Activated naive CD8-positive, alpha-beta T cell treated with anti-CD3 and anti-CD28 coated beads, Interleukin-2, amount 10 ng/mL, durations not matched to agents 7 days and 5 days (primary cell): ENCODE data around the gene IFI35. TPM values are rescaled to one million over a fixed set of nuclear protein-coding genes. Genes with fewer than 3 reads are reported as not detected.

Experiments used
- ATAC-seq: fragments of 150-1000 bp; cut with Tn5 transposase; one replicate; pipeline ENCODE4 v1.10.0; 2021; ENCODE audit warnings: low read depth, moderate library complexity
- POLR2A ChIA-PET: fragments of 350-600 bp; sonication (Branson Sonifier 250); formaldehyde crosslinking; loops from one replicate; lab custom pipeline; 2021; ENCODE audit warnings: antibody characterized with exemption; lab: Charles Lee
- DNase-seq: peaks from one replicate; pipeline ENCODE4 v3.0.0; 2021
- H3K27ac Mint-ChIP-seq: one replicate; pipeline ENCODE4 v1.8.0; 2022; ENCODE audit warnings: mild to moderate bottlenecking, mixed read lengths
- H3K27me3 Mint-ChIP-seq: one replicate; pipeline ENCODE4 v1.8.0; 2022; ENCODE audit warnings: mild to moderate bottlenecking, moderate library complexity, mixed read lengths
- H3K36me3 Mint-ChIP-seq: one replicate; pipeline ENCODE4 v1.8.0; 2021; ENCODE audit warnings: mild to moderate bottlenecking, mixed read lengths
- H3K4me1 Mint-ChIP-seq: one replicate; pipeline ENCODE4 v1.8.0; 2021; ENCODE audit warnings: mixed read lengths
- H3K4me3 Mint-ChIP-seq: one replicate; pipeline ENCODE4 v1.8.0; 2022; ENCODE audit warnings: mild to moderate bottlenecking, moderate library complexity, mixed read lengths
- H3K9me3 Mint-ChIP-seq: one replicate; pipeline ENCODE4 v1.8.0; 2021; ENCODE audit warnings: mixed read lengths
- total RNA-seq, 2 experiments: library from RNA; stranded (reverse); gene quantifications; one replicate each; pipeline ENCODE4 v1.2.3, GENCODE V29; 2021

IFI35 gene
- total RNA-seq, 2 experiments from 2014 or later: 92.7 to 99.2 TPM

DNA sequence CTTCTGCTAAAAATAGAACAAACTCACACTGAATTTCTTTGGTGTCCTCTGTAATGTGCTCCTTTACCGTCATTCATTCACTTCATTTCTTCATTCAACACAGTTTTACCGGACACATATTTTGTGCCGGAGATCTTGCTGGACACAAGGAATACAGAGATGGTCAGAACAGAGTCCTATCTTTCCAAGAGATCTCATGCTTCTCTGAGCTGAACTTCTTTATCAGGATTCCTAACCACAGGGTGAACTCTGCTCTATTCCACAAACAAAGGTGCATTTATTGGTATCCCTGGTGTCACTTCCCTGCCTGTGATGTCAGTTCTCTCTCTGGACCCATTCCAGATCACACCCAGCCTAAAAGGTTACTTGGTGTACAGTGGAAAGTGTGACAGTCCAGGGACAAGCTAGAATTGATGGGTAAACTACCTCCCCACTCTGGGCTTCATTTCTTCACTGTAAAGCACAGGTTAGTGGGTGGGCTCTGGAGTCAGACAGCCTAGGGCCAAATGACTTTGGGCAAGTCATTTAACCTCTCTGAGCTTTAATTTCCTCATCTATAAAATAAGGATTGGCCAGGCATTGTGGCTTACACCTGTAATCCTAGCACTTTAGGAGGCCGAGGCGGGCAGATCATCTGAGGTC lies 4.2 kb downstream of the IFI35 start:
- H3K27me3 Mint-ChIP-seq: no peaks in the 10 kb centered on the region
- peaks cover 10% of the 10 kb centered on the region for H3K36me3 Mint-ChIP-seq
- DNase-seq (no peak), ATAC-seq (no peak)
- POLR2A ChIA-PET: interaction anchor here (1.0 kb wide), 1 partner anchor 13 kb away, joined by 3 read pairs; the partner anchor contains the start of gene RPL27
- no peaks in the 10 kb centered on the region for H3K9me3 Mint-ChIP-seq
- no peak overlapping the region for H3K4me3 Mint-ChIP-seq
- H3K27ac Mint-ChIP-seq: peak overlapping the region; percentile 50
- peaks cover 31% of the 10 kb centered on the region for H3K4me1 Mint-ChIP-seq

DNA sequence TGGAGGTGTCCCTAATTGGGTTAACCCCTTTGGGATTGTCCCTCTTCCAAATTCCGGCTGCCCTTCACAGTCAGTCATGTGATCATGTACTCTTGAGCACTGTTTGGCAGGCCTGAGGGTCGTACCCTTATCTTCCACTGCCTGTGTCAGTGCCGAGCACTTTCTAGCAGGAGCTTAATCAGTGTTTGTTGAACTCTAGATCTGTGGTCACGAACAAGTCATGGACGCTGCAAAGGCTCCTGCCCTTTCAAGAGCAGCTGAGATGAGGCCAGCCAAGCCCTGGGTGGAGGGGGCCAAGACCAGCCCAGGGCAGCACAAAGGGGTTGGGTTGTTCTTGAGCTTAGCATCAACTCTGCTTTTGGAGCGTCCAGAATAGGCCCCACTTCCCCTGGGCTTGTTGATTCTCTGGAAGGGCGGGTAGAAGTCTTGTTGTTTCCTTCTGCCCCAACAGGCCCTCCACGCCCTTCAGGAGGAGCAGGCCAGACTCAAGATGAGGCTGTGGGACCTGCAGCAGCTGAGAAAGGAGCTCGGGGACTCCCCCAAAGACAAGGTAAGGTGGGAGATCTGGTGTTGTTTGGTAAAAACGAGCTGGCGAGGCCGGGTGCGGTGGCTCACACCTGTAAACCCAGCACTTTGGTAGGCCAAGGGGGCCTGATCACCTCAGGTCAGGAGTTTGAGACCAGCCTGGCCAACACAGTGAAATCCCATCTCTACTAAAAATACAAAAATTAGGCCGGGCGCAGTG lies 5.3 kb downstream of the IFI35 start:
- Mint-ChIP-seq H3K27me3 (no peaks in the 10 kb centered on the region), H3K27ac (peak overlapping the region; percentile 42), H3K4me3 (no peak overlapping the region), H3K9me3 (no peaks in the 10 kb centered on the region), H3K36me3 (peaks cover 9% of the 10 kb centered on the region), H3K4me1 (peaks cover 29% of the 10 kb centered on the region)
- DNase-seq (no peak), ATAC-seq (no peak)
- POLR2A ChIA-PET: interaction anchor here (0.6 kb wide), 1 partner anchor 14 kb away, joined by 3 read pairs; no protein-coding TSS in a partner anchor

DNA sequence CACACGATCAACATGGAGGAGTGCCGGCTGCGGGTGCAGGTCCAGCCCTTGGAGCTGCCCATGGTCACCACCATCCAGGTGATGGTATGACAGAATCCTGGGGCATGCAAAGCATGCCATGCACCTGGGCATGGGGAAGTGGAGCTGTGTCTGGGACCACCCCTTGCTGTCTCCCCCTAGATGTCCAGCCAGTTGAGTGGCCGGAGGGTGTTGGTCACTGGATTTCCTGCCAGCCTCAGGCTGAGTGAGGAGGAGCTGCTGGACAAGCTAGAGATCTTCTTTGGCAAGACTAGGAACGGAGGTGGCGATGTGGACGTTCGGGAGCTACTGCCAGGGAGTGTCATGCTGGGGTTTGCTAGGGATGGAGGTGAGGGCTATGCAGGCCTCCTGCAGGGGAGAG lies 6.7 kb downstream of the IFI35 start:
- peaks cover 30% of the 10 kb centered on the region for H3K4me1 Mint-ChIP-seq
- DNase-seq (no peak), ATAC-seq (no peak)
- no peaks in the 10 kb centered on the region for H3K9me3 Mint-ChIP-seq
- POLR2A ChIA-PET: interaction anchor here (0.6 kb wide), 1 partner anchor 183 kb away, joined by 6 read pairs; no protein-coding TSS in a partner anchor
- peak overlapping the region; percentile 48 for H3K27ac Mint-ChIP-seq
- H3K4me3 Mint-ChIP-seq: no peak overlapping the region
- no peaks in the 10 kb centered on the region for H3K27me3 Mint-ChIP-seq
- peaks cover 9% of the 10 kb centered on the region for H3K36me3 Mint-ChIP-seq

DNA sequence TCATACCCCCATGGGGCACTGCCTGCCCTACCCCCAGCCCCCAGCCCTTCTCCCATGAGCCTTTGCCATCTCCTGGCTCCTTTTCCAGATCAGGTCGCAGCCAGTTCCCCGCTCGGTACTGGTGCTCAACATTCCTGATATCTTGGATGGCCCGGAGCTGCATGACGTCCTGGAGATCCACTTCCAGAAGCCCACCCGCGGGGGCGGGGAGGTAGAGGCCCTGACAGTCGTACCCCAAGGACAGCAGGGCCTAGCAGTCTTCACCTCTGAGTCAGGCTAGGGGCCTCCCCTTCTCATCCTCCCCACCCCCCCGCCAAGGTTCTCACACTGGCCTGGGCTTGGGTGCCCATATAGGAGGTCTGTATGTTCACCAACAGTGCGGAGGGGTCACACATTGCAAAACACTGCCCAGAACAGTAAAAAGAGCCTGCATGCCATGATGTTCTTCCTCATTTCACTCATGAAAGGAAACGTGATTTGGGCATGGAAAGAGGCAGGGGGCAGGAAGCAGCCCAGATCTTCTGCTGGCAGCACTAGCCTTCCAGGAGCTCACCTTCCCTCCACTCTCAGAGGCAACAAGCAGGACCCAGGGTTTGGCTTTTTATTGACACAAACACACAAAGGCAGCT lies 7.5 kb downstream of the IFI35 start:
- Mint-ChIP-seq H3K9me3 (no peaks in the 10 kb centered on the region), H3K36me3 (peaks cover 9% of the 10 kb centered on the region), H3K27ac (no peak overlapping the region), H3K4me1 (peaks cover 30% of the 10 kb centered on the region), H3K27me3 (no peaks in the 10 kb centered on the region), H3K4me3 (no peak overlapping the region)
- DNase-seq (no peak), ATAC-seq (no peak)
- POLR2A ChIA-PET: interaction anchor here (1.3 kb wide), 1 partner anchor 10 kb away, joined by 3 read pairs; no protein-coding TSS in a partner anchor

DNA sequence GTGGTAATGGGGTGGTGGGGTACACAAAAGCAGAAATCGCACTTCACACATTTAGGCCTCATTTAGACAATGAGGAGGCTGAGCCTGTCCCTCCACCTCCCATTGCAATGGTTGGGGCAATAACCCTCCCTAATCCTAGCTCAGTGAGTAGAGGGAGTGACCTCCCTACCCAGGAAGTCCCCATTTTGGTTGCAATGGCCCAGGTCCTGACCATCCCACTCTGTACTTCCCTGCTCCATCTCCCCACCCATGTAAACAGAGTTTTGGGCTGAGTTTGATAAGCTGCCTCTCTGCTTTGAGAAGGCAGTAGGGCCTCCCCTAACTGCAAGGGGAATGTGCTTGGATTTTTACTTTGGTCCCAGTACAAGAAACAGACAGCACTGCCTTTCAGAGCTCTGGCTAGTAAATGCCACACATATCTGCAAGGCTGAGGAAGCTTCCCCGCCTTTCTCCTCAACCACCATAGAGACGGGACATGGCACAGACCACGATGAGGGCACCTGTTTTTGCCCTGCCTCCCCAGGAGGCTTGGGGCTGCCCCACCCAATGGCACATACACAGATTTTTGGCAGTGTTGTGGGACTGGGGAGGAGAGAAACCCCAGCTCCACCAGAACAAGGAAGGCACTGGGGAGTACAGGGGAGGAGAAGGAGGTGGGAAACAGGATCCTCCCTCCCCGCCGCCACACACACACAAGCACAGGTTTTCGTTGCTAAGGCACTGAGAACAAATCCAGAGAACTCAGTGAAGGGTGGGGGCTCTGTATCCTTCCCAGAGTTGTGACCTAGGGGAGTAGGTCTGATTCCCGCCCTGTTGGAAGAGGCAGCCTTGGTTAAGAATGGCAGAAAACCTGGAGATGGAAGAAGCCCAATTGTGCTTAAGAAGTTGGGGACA lies 8.3 kb downstream of the IFI35 start:
- peaks cover 9% of the 10 kb centered on the region for H3K36me3 Mint-ChIP-seq
- POLR2A ChIA-PET: interaction anchor here (0.7 to 1.3 kb wide), 2 partner anchors 8 to 10 kb away, joined by 3 to 4 read pairs; no protein-coding TSS in a partner anchor
- H3K27ac Mint-ChIP-seq: no peak overlapping the region

DNA sequence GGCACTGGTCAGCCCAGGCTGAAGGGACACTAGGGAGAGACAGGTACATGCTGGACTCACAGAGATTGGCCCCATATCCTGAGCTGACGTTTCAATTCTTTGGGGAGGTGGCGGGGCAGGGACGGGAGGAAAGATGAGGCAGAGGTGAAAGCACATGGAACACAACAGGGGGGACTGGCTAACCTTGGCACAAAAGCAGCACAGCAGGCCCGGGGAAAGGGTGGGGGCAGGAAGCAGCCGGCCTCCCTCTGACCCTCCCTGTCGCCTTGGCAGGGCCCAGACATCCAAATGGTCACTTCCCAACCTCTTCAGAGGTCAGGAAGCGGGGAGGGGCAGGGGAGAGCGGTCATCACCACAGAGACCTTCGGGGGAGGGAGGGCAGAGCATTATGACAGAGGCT lies 9.0 kb downstream of the IFI35 start:
- H3K9me3 Mint-ChIP-seq: no peaks in the 10 kb centered on the region
- ATAC-seq: no peak
- peaks cover 9% of the 10 kb centered on the region for H3K36me3 Mint-ChIP-seq
- peaks cover 30% of the 10 kb centered on the region for H3K4me1 Mint-ChIP-seq
- no peak overlapping the region for H3K4me3 Mint-ChIP-seq
- DNase-seq: no peak
- H3K27me3 Mint-ChIP-seq: no peaks in the 10 kb centered on the region
- POLR2A ChIA-PET: interaction anchor here (0.7 to 0.9 kb wide), 2 partner anchors 8 to 300 kb away, joined by 3 to 4 read pairs; no protein-coding TSS in a partner anchor
- no peak overlapping the region for H3K27ac Mint-ChIP-seq

More for the DNA sequence above, 8.3 kb downstream of the IFI35 start:
- Mint-ChIP-seq H3K9me3 (no peaks in the 10 kb centered on the region), H3K4me3 (no peak overlapping the region), H3K27me3 (no peaks in the 10 kb centered on the region), H3K4me1 (peaks cover 34% of the 10 kb centered on the region)
- DNase-seq: no peak
- no peak for ATAC-seq

DNA sequence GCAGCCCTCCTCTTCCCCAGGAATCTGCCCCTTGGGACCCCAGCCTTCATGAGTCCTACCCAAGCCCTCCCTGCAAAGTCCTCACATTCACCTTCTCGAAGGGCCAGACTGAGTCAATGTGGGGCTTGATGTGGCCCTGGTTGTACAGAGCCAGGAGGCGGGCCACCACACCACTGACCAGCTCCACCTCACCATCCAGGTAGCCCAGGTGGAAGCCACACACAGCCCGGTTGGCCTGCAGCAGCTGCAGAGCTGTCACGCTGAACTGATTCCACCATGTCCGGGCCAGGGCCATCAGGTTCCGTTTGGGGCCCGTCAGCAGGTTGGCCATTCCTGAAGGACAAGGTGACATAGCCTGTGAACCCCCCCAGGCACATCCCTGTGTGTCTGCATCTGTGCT lies 9.6 kb downstream of the IFI35 start:
- ATAC-seq: no peak
- POLR2A ChIA-PET: interaction anchor here (0.5 to 0.9 kb wide), 2 partner anchors 94 to 299 kb away, joined by 3 to 4 read pairs; no protein-coding TSS in a partner anchor
- no peaks in the 10 kb centered on the region for H3K27me3 Mint-ChIP-seq
- no peak overlapping the region for H3K27ac Mint-ChIP-seq
- no peak overlapping the region for H3K4me3 Mint-ChIP-seq
- peaks cover 32% of the 10 kb centered on the region for H3K4me1 Mint-ChIP-seq
- DNase-seq: no peak
- no peaks in the 10 kb centered on the region for H3K9me3 Mint-ChIP-seq
- H3K36me3 Mint-ChIP-seq: peaks cover 9% of the 10 kb centered on the region

DNA sequence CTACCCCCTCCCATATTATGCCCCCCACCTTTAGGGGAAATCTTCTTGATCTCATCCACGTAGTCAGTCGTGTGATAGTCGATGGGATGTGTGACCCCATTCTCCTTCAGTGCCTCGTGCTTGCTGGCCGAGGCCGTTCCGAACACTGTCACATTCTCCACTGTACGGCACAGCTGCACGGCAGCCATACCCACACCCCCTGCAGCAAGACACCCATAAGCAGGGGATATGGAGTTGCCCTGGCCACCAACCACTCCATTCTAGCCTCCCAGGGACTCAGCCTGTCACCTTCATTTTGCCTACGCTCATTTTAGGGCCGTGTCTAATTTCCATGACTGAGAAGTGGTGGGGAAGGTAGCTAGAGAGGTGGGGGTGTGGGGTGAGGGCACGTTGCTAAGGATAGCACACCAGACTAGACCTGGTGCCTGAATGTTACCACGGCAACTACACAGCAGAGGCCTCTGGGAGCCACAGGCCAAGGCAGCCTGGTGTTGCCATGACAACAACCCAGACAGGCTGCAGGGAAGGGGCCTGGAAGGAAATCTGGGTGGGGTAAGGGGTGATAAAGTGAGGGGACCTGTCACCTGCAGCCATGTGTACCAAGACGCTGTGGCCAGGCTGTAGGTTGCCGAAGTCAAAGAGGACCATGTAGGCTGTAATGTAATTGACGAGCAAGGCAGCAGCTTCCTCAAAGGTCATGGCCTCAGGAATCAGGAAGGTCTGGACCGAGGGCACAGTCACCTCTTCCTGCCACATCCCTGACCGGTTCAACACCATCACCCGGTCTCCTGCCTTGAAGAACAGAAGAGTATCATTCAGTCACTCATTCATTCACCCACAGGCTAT lies 11.6 kb downstream of the IFI35 start:
- Mint-ChIP-seq H3K36me3 (peaks cover 7% of the 10 kb centered on the region), H3K4me3 (no peak overlapping the region), H3K4me1 (peaks cover 30% of the 10 kb centered on the region), H3K27me3 (no peaks in the 10 kb centered on the region), H3K27ac (no peak overlapping the region), H3K9me3 (no peaks in the 10 kb centered on the region)
- POLR2A ChIA-PET: interaction anchor here (0.7 to 1.7 kb wide), 3 partner anchors 11 to 20 kb away, joined by 3 to 7 read pairs (median 4); partner anchors contain the start of genes IFI35 and RPL27
- peak; percentile 43 for ATAC-seq
- DNase-seq: no peak

DNA sequence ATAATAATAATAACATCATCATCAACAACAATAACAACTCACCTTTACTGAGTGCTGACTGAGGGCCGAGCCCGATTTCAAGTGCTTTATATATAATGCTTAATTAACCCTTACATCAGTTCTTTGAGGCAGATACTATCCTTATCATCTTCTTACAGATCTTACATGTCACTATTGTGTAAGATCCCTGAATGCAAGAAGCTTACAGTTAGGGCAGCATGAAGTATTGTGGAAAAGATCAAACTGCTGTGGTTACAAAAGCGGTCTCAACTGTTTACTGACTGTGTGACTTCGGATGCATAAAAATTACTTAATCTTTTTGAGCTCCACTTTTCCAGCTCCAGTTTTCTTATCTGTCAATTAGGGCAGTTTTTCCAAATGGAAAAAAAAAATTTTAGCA lies 12.3 kb downstream of the IFI35 start:
- no peak for DNase-seq
- H3K36me3 Mint-ChIP-seq: peaks cover 4% of the 10 kb centered on the region
- POLR2A ChIA-PET: interaction anchor here (0.6 to 1.3 kb wide), 2 partner anchors 12 to 21 kb away, joined by 3 to 4 read pairs; partner anchors contain the start of genes IFI35 and RPL27
- H3K4me1 Mint-ChIP-seq: peaks cover 28% of the 10 kb centered on the region
- no peak for ATAC-seq
- H3K9me3 Mint-ChIP-seq: no peaks in the 10 kb centered on the region
- H3K4me3 Mint-ChIP-seq: no peak overlapping the region
- H3K27ac Mint-ChIP-seq: no peak overlapping the region
- H3K27me3 Mint-ChIP-seq: no peaks in the 10 kb centered on the region

DNA sequence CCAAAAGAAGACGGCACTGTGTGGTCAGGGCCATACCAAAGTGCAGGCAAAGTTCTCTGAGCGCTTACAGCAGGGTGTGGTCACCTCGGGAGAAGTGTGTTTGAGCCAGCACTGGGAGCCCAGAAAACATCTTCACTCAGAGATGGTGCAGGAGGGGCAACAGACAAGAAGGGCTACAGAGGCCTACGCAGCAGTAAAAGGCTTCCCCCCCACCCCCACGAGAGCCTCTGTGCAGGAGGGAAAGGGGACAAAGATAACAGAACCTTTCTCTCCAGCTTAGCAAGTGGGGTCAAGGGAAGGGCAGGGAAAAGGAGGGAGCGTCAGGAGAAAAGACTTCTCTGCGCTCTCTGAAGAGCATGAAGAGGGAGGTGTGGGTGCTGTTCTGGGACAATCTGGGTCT lies 12.8 kb downstream of the IFI35 start:
- Mint-ChIP-seq H3K4me1 (peaks cover 30% of the 10 kb centered on the region), H3K36me3 (peaks cover 5% of the 10 kb centered on the region), H3K27ac (no peak overlapping the region), H3K9me3 (no peaks in the 10 kb centered on the region), H3K27me3 (peaks cover 2% of the 10 kb centered on the region), H3K4me3 (no peak overlapping the region)
- ATAC-seq: no peak
- no peak for DNase-seq
- POLR2A ChIA-PET: interaction anchor here (0.6 to 1.3 kb wide), 2 partner anchors 13 to 21 kb away, joined by 3 to 4 read pairs; partner anchors contain the start of genes IFI35 and RPL27

DNA sequence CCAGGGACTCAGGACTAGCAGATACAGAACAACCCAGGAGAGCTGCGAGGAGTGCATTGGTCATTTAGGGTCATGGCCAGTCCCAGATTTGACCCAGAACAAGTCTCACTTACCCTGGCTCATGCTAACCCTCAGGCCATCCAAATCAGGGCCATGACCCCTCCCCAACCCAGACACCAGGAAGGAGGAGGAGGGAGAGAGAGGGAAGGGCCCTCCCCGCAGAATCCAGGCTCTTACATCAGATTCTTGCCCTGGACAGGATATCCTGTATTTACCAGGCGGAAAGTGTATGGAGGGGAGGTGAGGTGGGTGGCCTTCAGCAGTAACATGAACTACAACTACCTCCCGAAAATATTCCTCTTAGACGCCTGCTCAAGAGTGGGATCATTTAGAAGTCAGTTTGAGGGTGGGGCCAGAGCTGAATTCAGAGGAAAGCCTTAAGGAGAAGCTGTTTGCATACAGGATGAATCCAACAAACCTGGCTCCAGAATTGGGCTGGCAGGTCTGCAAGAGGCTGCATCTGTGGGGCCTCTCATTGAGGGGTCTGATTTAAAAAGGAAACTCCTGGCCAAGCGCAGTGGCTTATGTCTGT lies 13.5 kb downstream of the IFI35 start:
- Mint-ChIP-seq H3K4me3 (peak overlapping the region; percentile 13), H3K27ac (no peak overlapping the region)
- POLR2A ChIA-PET: interaction anchor here (1.3 kb wide), 1 partner anchor 13 kb away, joined by 3 read pairs; the partner anchor contains the start of gene IFI35

More for the DNA sequence above, 13.5 kb downstream of the IFI35 start:
- no peak for DNase-seq
- Mint-ChIP-seq H3K4me1 (peaks cover 33% of the 10 kb centered on the region), H3K36me3 (peaks cover 5% of the 10 kb centered on the region), H3K9me3 (no peaks in the 10 kb centered on the region), H3K27me3 (peaks cover 7% of the 10 kb centered on the region)
- ATAC-seq: no peak
